ENCODE measurements around the gene MYCBP.

GRCh38 chr1:38888423-38889333 lies 15.5 kb upstream of the MYCBP start:
- TF ChIP-seq CTCF (IDR thresholded peaks at IDR 0.05; ENCODE audit: low read depth, low read length, missing input control) (no peak), MAX (IDR thresholded peaks at IDR 0.05) (no peak), EGR1 (IDR thresholded peaks at IDR 0.05; ENCODE audit: low read depth in 2 of 2) (no peak), RXRA (IDR thresholded peaks at IDR 0.05) (no peak)

Data from liver (tissue), 3 donors.